GM12878 (cell line): ENCODE data around the gene REPIN1. TPM values are rescaled to one million over a fixed set of nuclear protein-coding genes. Genes with fewer than 3 reads are reported as not detected.

ENCODE experiments used
- BCL3 ChIP-seq: IDR thresholded peaks from 2 replicates; pipeline ENCODE4 v1.6.1; 2011; ENCODE audit warnings: borderline replicate concordance, low read depth, mild to moderate bottlenecking, moderate library complexity, low read length; ENCODE audit not compliant: insufficient read depth, poor library complexity, severe bottlenecking
- BCLAF1 ChIP-seq: fragments of 450-650 bp; IDR thresholded peaks from 2 replicates; pipeline ENCODE4 v1.6.1; 2017; ENCODE audit warnings: antibody characterized with exemption, mild to moderate bottlenecking, moderate library complexity
- CREM ChIP-seq: IDR thresholded peaks from 2 replicates; pipeline ENCODE4 v1.6.1; 2014; ENCODE audit warnings: antibody characterized with exemption, low read depth
- EGR1 ChIP-seq, 2 experiments: IDR thresholded peaks; 1 replicate in 1 of 2; 2 replicates in 1 of 2; pipeline ENCODE4 v1.6.1; 2011 to 2012; ENCODE audit warnings: low read depth in 2 of 2, low read length in 2 of 2, borderline replicate concordance in 1 of 2, mild to moderate bottlenecking in 1 of 2, moderate library complexity in 1 of 2
- GABPA ChIP-seq: IDR thresholded peaks from 2 replicates; pipeline ENCODE4 v1.6.1; 2014; ENCODE audit warnings: antibody characterized with exemption, low read depth, mild to moderate bottlenecking, inconsistent platforms
- HCFC1 ChIP-seq: fragments of 150-350 bp; IDR thresholded peaks from 2 replicates; pipeline ENCODE4 v1.6.1; 2014; ENCODE audit warnings: low read length
- HDAC6 ChIP-seq: fragments of 200-600 bp; sonication (generic); IDR thresholded peaks from one replicate; pipeline ENCODE4 v1.8.0; 2017; ENCODE audit warnings: antibody characterized with exemption; ENCODE audit not compliant: unreplicated experiment
- HSF1 ChIP-seq: fragments of 150-350 bp; IDR thresholded peaks from 2 replicates; pipeline ENCODE4 v1.6.1; 2014; ENCODE audit warnings: mild to moderate bottlenecking, low read depth, low read length
- JUNB ChIP-seq: IDR thresholded peaks from 2 replicates; pipeline ENCODE4 v1.6.1; 2016; ENCODE audit warnings: antibody characterized with exemption, mild to moderate bottlenecking
- KDM1A ChIP-seq: fragments of 200-600 bp; sonication (generic); IDR thresholded peaks from 2 replicates; pipeline ENCODE4 v1.6.1; 2016; ENCODE audit warnings: borderline replicate concordance
- MLLT1 ChIP-seq: fragments of 450-650 bp; IDR thresholded peaks from 2 replicates; pipeline ENCODE4 v1.6.1; 2016; ENCODE audit warnings: mild to moderate bottlenecking
- MXI1 ChIP-seq: fragments of 150-350 bp; IDR thresholded peaks from 2 replicates; pipeline ENCODE4 v1.6.1; 2011; ENCODE audit warnings: low read depth, mild to moderate bottlenecking, inconsistent platforms, low read length, improper control_type of control experiment
- MYB ChIP-seq: fragments of 150-350 bp; IDR thresholded peaks from 2 replicates; pipeline ENCODE4 v1.6.1; 2014; ENCODE audit warnings: mild to moderate bottlenecking, low read depth, low read length, borderline replicate concordance
- PAX5 ChIP-seq: IDR thresholded peaks from 2 replicates; pipeline ENCODE4 v1.6.1; 2011; ENCODE audit warnings: low read depth, low read length, borderline replicate concordance
- POLR2A ChIP-seq: IDR thresholded peaks from 2 replicates; pipeline ENCODE4 v1.6.1; 2011; ENCODE audit warnings: low read depth, mild to moderate bottlenecking, low read length
- RAD21 ChIP-seq: IDR thresholded peaks from 2 replicates; pipeline ENCODE4 v1.6.1; 2011; ENCODE audit warnings: mild to moderate bottlenecking, low read depth, low read length, moderate library complexity; ENCODE audit not compliant: insufficient read depth
- RELA ChIP-seq: fragments of 450-650 bp; IDR thresholded peaks from 2 replicates; pipeline ENCODE4 v1.8.0; 2014; ENCODE audit warnings: borderline replicate concordance; ENCODE audit not compliant: partially characterized antibody
- STAT1 ChIP-seq: fragments of 450-650 bp; conservative IDR thresholded peaks from 2 replicates; pipeline ENCODE4 v1.6.1; 2014; ENCODE audit warnings: antibody characterized with exemption, mild to moderate bottlenecking
- ZBTB4 ChIP-seq: fragments of 450-650 bp; formaldehyde crosslinking; IDR thresholded peaks from 2 replicates; pipeline ENCODE4 v1.4.0; 2022; ENCODE audit warnings: mild to moderate bottlenecking, moderate library complexity
- polyA plus RNA-seq, 11 experiments: library from polyadenylated mRNA; depleted of rRNA in 4 of 11; unstranded in 6 of 11; stranded (reverse) in 5 of 11; fragments of >200 nt; fragmentation: Nextera tagmentation in 4 of 11; fragmentation: Illumina TruSeq in 1 of 11; extraction: Ambion mirVana in 4 of 11; extraction: Trizol in 1 of 11; gene quantifications; 1 replicate in 1 of 11; 2 replicates in 10 of 11; pipeline versions ENCODE4 v1.2.1 to v1.2.3, GENCODE V29; 2011 to 2016; ENCODE audit warnings: inconsistent platforms in 2 of 11, missing spikeins in 2 of 11, low read depth in 1 of 11
- total RNA-seq, 4 experiments: library from RNA; depleted of rRNA in 3 of 4; stranded (reverse); fragments of >200 nt in 3 of 4; fragmentation: Illumina TruSeq in 1 of 4; extraction: Trizol in 1 of 4; gene quantifications; 2 replicates each; pipeline versions ENCODE4 v1.2.1 to v1.2.3, GENCODE V29; 2013 to 2021

Gene REPIN1
- total and polyA plus RNA-seq, 10 of the 15 experiments (the other 5 are each of a cell fraction or from before 2014, with no cell fraction given): 5.1 to 172 (median 76.9) TPM

GRCh38 chr7:150420987-150421674, 52.5 kb downstream of the REPIN1 start (continued):
- no peak for TF ChIP-seq BCLAF1
- TF ChIP-seq GABPA: no peak
- no peak for TF ChIP-seq HDAC6
- TF ChIP-seq CREM: peak; percentile 79
- no peak for TF ChIP-seq EGR1 (IDR thresholded peaks at IDR 0.05; ENCODE audit: borderline replicate concordance in 1 of 2, low read depth in 2 of 2, low read length in 2 of 2)
- no peak for TF ChIP-seq STAT1
- 0 out of 2 replicates have a peak, but pooled peaks have one; percentile 14 for TF ChIP-seq MLLT1
- peak; percentile 62 for TF ChIP-seq JUNB
- TF ChIP-seq PAX5: peak; percentile 39; the same call in 1 of the 2 replicates
- no peak for TF ChIP-seq MYB
- no peak for TF ChIP-seq RELA
- TF ChIP-seq ZBTB4 (CRISPR knock-in tag): no peak
- TF ChIP-seq KDM1A: no peak
- no peak for TF ChIP-seq HCFC1
- TF ChIP-seq HSF1: no peak
- no peak for TF ChIP-seq POLR2A
- no peak for TF ChIP-seq BCL3
- no peak for TF ChIP-seq MXI1
- peak; percentile 94 for TF ChIP-seq RAD21
